K562 (cell line): ENCODE measurements around the gene LRRC8E. TPM values are rescaled to one million over a fixed set of nuclear protein-coding genes. Genes with fewer than 3 reads are reported as not detected.

Experiments used
- CHCHD3 ChIP-seq: fragments of 250-450 bp; sonication (Bioruptor Pico); IDR thresholded peaks from 2 replicates; pipeline ENCODE4 v2.1.2; 2022; ENCODE audit warnings: mild to moderate bottlenecking
- ESRRA ChIP-seq: fragments of 450-650 bp; IDR thresholded peaks from 2 replicates; pipeline ENCODE4 v1.6.1; 2014; ENCODE audit warnings: low read depth, mild to moderate bottlenecking, moderate library complexity, borderline replicate concordance
- HLTF ChIP-seq: fragments of 450-650 bp; IDR thresholded peaks from 2 replicates; pipeline ENCODE4 v1.6.1; 2016
- HNRNPK ChIP-seq: fragments of 200-400 bp; formaldehyde crosslinking; IDR thresholded peaks from one replicate; pipeline ENCODE4 v1.6.1; 2018; ENCODE audit warnings: mild to moderate bottlenecking, low read depth, low read length; ENCODE audit not compliant: poor library complexity, severe bottlenecking
- KLF1 ChIP-seq: fragments of 450-650 bp; IDR thresholded peaks from 2 replicates; pipeline ENCODE4 v1.6.1; 2016; ENCODE audit warnings: missing genetic modification characterization, missing compliant biosample characterization
- MAZ ChIP-seq, 2 experiments: fragments of 450-650 bp in 1 of 2; sonication (generic) in 1 of 2; formaldehyde crosslinking; IDR thresholded peaks in 1 of 2; conservative IDR thresholded peaks in 1 of 2; 2 replicates each; pipeline versions ENCODE4 v1.4.0 to v1.5.0; 2020; ENCODE audit warnings: mild to moderate bottlenecking in 1 of 2, missing genetic modification reagents in 1 of 2
- MEF2A ChIP-seq: IDR thresholded peaks from 2 replicates; pipeline ENCODE4 v1.6.1; 2011; ENCODE audit warnings: low read depth, mild to moderate bottlenecking, low read length, moderate library complexity; ENCODE audit not compliant: control insufficient read depth
- MYBL2 ChIP-seq, 2 experiments: fragments of 450-650 bp in 1 of 2; sonication (generic) in 1 of 2; formaldehyde crosslinking in 1 of 2; IDR thresholded peaks; 2 replicates each; pipeline versions ENCODE4 v1.6.1 to v1.8.1; 2017 to 2022; ENCODE audit warnings: borderline replicate concordance in 1 of 2, inconsistent platforms in 1 of 2, low read depth in 1 of 2, mild to moderate bottlenecking in 1 of 2, missing genetic modification reagents in 1 of 2, moderate library complexity in 1 of 2
- NUFIP1 ChIP-seq: fragments of 450-650 bp; IDR thresholded peaks from 2 replicates; pipeline ENCODE4 v1.6.1; 2018; ENCODE audit not compliant: partially characterized antibody
- SMAD3 ChIP-seq: fragments of 450-650 bp; formaldehyde crosslinking; conservative IDR thresholded peaks from 2 replicates; pipeline ENCODE4 v1.4.0; 2020; ENCODE audit warnings: mild to moderate bottlenecking
- SMARCB1 ChIP-seq: IDR thresholded peaks from 2 replicates; pipeline ENCODE4 v1.6.1; 2011; ENCODE audit warnings: improper control_type of control experiment, low read depth; ENCODE audit not compliant: insufficient read length
- TFAM ChIP-seq: fragments of 250-450 bp; sonication (Bioruptor Pico); conservative IDR thresholded peaks from 2 replicates; pipeline ENCODE4 v1.5.0; 2021; ENCODE audit warnings: mild to moderate bottlenecking, moderate library complexity
- U2AF2 ChIP-seq: fragments of 200-400 bp; formaldehyde crosslinking; optimal IDR thresholded peaks from 2 replicates; pipeline ENCODE3; 2017; ENCODE audit warnings: low read depth, mild to moderate bottlenecking, low read length
- ZBTB8A ChIP-seq: fragments of 450-650 bp; IDR thresholded peaks from 2 replicates; pipeline ENCODE4 v1.6.1; 2018; ENCODE audit warnings: mild to moderate bottlenecking, moderate library complexity; ENCODE audit not compliant: partially characterized antibody
- ZNF778 ChIP-seq: fragments of 450-650 bp; formaldehyde crosslinking; IDR thresholded peaks from 2 replicates; pipeline ENCODE4 v1.4.0; 2020; ENCODE audit warnings: mild to moderate bottlenecking, moderate library complexity
- polyA plus RNA-seq, 8 experiments: library from polyadenylated mRNA; depleted of rRNA in 4 of 8; stranded (reverse) in 5 of 8; unstranded in 3 of 8; fragments of >200 nt; fragmentation: Nextera tagmentation in 2 of 8; fragmentation: Illumina TruSeq in 1 of 8; extraction: Ambion mirVana in 2 of 8; extraction: Trizol in 1 of 8; gene quantifications; 2 replicates each; pipeline versions ENCODE4 v1.2.1 to v1.2.3, GENCODE V29; 2011 to 2014; ENCODE audit warnings: inconsistent platforms in 1 of 8, missing spikeins in 1 of 8
- total RNA-seq, 7 experiments: library from RNA; depleted of rRNA in 6 of 7; stranded (reverse); fragments of >200 nt in 6 of 7; fragmentation: Illumina TruSeq in 2 of 7; extraction: Trizol in 2 of 7; gene quantifications; 2 replicates each; pipeline versions ENCODE4 v1.2.1 to v1.2.3, GENCODE V29; 2011 to 2021; ENCODE audit warnings: low replicate concordance in 1 of 7
- TF ChIP-seq, protein P1 (sequence below), 2 experiments: fragments of 200-800 bp in 1 of 2; sonication (Bioruptor generic) in 1 of 2; sonication (generic) in 1 of 2; formaldehyde crosslinking in 1 of 2; IDR thresholded peaks in 1 of 2; conservative IDR thresholded peaks in 1 of 2; 2 replicates each; pipeline versions ENCODE4 v1.5.0 to v1.6.1; 2016 to 2020; ENCODE audit warnings: missing compliant biosample characterization in 1 of 2, missing genetic modification characterization in 1 of 2, missing genetic modification reagents in 1 of 2
- TF ChIP-seq, protein P2 (sequence below): sonication (generic); formaldehyde crosslinking; IDR thresholded peaks from 2 replicates; pipeline ENCODE4 v1.4.0; 2020; ENCODE audit warnings: mild to moderate bottlenecking, missing genetic modification reagents
- TF ChIP-seq, protein P3 (sequence below): fragments of 150-350 bp; IDR thresholded peaks from 2 replicates; pipeline ENCODE4 v1.6.1; 2014; ENCODE audit warnings: low read depth, mild to moderate bottlenecking, low read length, borderline replicate concordance
- TF ChIP-seq, protein P4 (sequence below): fragments of 450-650 bp; formaldehyde crosslinking; IDR thresholded peaks from 2 replicates; pipeline ENCODE4 v1.4.0; 2022; ENCODE audit warnings: mild to moderate bottlenecking, moderate library complexity

LRRC8E gene
- total and polyA plus RNA-seq, 9 of the 15 experiments (the other 6 are each of a cell fraction or from before 2014, with no cell fraction given): 0.08 to 5.7 (median 3.5) TPM; not detected in 1

DNA sequence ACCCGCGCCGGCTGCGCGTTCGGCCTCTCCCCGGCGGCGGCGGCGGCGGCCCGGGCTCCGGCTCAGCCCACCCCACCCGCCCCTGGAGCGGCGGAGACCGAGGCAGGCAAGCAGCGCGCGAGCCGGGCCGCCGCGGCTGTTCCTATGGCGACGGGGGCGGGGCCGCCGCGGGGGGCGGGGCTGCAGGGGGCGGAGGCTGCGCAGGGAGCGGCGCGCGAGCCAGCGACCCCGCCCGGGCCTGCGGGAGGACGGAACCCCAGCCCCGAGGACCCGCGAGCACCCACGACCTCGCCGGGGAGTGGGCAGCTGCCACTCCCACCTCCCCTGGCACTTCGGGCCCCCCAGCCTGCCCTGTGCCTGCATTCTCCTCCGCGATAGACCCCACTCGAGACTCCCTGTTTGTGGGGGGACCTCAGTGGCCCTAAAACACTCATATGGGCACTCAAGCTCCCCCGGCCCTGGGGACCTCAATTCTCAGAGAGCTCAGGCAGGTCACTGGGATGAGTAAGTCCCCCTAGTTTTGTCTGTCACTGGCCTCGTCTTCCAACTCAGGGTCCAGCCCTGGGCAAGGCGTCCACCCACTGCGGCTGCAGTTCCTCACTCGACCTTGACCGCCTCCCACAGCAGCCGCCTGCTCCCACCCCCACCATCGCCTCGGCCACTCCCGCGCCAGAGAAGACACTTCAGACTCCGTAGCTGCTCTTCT lies 37.9 kb downstream of the LRRC8E start, which contains the start of gene CTXN1 (continued):
- TF ChIP-seq MAZ (CRISPR knock-in tag; conservative IDR thresholded peaks at IDR 0.05 in 1 of 2, IDR thresholded peaks at IDR 0.05 in 1 of 2) (peak in 1 of 2 experiments; percentile 77; a peak in 2 of 4 replicates), SMARCB1 (no peak), HNRNPK (no peak), U2AF2 (no peak), ESRRA (0 out of 2 replicates have a peak, but pooled peaks have one; percentile 23), NUFIP1 (no peak), TFAM (no peak), KLF1 (tag) (no peak), MEF2A (no peak), ZNF778 (CRISPR knock-in tag) (no peak), SMAD3 (CRISPR knock-in tag) (no peak), MYBL2 (IDR thresholded peaks at IDR 0.05; ENCODE audit: low read depth) (no peak), MYBL2 (CRISPR knock-in tag; IDR thresholded peaks at IDR 0.05; ENCODE audit: borderline replicate concordance) (no peak), HLTF (no peak), CHCHD3 (CRISPR knock-in tag) (no peak), ZBTB8A (no peak)
- TF ChIP-seq, protein P1, sequence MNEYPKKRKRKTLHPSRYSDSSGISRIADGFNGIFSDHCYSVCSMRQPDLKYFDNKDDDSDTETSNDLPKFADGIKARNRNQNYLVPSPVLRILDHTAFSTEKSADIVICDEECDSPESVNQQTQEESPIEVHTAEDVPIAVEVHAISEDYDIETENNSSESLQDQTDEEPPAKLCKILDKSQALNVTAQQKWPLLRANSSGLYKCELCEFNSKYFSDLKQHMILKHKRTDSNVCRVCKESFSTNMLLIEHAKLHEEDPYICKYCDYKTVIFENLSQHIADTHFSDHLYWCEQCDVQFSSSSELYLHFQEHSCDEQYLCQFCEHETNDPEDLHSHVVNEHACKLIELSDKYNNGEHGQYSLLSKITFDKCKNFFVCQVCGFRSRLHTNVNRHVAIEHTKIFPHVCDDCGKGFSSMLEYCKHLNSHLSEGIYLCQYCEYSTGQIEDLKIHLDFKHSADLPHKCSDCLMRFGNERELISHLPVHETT (CRISPR knock-in tag; conservative IDR thresholded peaks at IDR 0.05 in 1 of 2, IDR thresholded peaks at IDR 0.05 in 1 of 2): peak in 1 of 2 experiments; percentile 53; a peak in 1 of 4 replicates
- TF ChIP-seq, protein P2, sequence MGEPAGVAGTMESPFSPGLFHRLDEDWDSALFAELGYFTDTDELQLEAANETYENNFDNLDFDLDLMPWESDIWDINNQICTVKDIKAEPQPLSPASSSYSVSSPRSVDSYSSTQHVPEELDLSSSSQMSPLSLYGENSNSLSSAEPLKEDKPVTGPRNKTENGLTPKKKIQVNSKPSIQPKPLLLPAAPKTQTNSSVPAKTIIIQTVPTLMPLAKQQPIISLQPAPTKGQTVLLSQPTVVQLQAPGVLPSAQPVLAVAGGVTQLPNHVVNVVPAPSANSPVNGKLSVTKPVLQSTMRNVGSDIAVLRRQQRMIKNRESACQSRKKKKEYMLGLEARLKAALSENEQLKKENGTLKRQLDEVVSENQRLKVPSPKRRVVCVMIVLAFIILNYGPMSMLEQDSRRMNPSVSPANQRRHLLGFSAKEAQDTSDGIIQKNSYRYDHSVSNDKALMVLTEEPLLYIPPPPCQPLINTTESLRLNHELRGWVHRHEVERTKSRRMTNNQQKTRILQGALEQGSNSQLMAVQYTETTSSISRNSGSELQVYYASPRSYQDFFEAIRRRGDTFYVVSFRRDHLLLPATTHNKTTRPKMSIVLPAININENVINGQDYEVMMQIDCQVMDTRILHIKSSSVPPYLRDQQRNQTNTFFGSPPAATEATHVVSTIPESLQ: no peak
- TF ChIP-seq, protein P3, sequence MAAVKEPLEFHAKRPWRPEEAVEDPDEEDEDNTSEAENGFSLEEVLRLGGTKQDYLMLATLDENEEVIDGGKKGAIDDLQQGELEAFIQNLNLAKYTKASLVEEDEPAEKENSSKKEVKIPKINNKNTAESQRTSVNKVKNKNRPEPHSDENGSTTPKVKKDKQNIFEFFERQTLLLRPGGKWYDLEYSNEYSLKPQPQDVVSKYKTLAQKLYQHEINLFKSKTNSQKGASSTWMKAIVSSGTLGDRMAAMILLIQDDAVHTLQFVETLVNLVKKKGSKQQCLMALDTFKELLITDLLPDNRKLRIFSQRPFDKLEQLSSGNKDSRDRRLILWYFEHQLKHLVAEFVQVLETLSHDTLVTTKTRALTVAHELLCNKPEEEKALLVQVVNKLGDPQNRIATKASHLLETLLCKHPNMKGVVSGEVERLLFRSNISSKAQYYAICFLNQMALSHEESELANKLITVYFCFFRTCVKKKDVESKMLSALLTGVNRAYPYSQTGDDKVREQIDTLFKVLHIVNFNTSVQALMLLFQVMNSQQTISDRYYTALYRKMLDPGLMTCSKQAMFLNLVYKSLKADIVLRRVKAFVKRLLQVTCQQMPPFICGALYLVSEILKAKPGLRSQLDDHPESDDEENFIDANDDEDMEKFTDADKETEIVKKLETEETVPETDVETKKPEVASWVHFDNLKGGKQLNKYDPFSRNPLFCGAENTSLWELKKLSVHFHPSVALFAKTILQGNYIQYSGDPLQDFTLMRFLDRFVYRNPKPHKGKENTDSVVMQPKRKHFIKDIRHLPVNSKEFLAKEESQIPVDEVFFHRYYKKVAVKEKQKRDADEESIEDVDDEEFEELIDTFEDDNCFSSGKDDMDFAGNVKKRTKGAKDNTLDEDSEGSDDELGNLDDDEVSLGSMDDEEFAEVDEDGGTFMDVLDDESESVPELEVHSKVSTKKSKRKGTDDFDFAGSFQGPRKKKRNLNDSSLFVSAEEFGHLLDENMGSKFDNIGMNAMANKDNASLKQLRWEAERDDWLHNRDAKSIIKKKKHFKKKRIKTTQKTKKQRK: no peak
- TF ChIP-seq, protein P4, sequence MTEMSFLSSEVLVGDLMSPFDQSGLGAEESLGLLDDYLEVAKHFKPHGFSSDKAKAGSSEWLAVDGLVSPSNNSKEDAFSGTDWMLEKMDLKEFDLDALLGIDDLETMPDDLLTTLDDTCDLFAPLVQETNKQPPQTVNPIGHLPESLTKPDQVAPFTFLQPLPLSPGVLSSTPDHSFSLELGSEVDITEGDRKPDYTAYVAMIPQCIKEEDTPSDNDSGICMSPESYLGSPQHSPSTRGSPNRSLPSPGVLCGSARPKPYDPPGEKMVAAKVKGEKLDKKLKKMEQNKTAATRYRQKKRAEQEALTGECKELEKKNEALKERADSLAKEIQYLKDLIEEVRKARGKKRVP (CRISPR knock-in tag): peak; percentile 47; the same call in 1 of the 2 replicates
